ENCODE data around the gene POLE2. TPM values are rescaled to one million over a fixed set of nuclear protein-coding genes. Genes with fewer than 3 reads are reported as not detected.
A peak's percentile ranks its signal among the peaks of the same experiment; 100 is the strongest.

The POLE2 gene
- total RNA-seq, 1 experiment from 2014 or later: 24.5 TPM

GRCh38 chr14:49688701-49689030 lies 652 bp upstream of the POLE2 start:
- no peaks in the 10 kb centered on the region for H3K9me3 ChIP-seq (ENCODE audit: control insufficient read depth in 1 of 2, insufficient read depth in 1 of 2, low read depth in 1 of 2, low read length in 2 of 2)
- BruUV-seq (replicated peaks): no TSS peak
- TF ChIP-seq YY1 (IDR thresholded peaks at IDR 0.05; ENCODE audit: extremely low read depth, insufficient replicate concordance, low read depth, low read length) (no peak), SP1 (IDR thresholded peaks at IDR 0.05; ENCODE audit: low read depth) (no peak)
- no peaks in the 10 kb centered on the region for H3K27me3 ChIP-seq (ENCODE audit: insufficient read depth, low read length)
- H3K36me3 ChIP-seq (ENCODE audit: control insufficient read depth in 1 of 2, insufficient read depth in 2 of 2, low read length in 2 of 2): peaks cover 0 to 3% of the 10 kb centered on the region in 2 experiments; a peak in 1 of 4 replicates
- no peak overlapping the region for H3K27ac ChIP-seq (ENCODE audit: low read depth, low read length)
- ATAC-seq (no peak), DNase-seq (ENCODE audit: low read depth, low spot score) (no peak)
- POLR2A ChIA-PET: no interaction called here
- H3K4me2 ChIP-seq (ENCODE audit: low read length): peak overlapping the region; percentile 96
- intact Hi-C loops (cut with micrococcal nuclease): loop anchor here (5.0 kb wide), 1 partner anchor 79 kb away; the partner anchor contains the start of gene KLHDC2
- H3K4me3 ChIP-seq (replicated peaks in 1 of 2; ENCODE audit: low read depth in 1 of 2, low read length in 2 of 2): no peak overlapping the region
- H3K4me1 ChIP-seq (ENCODE audit: control insufficient read depth in 1 of 2, insufficient read depth in 2 of 2, low read length in 2 of 2): peaks cover 10 to 42% of the 10 kb centered on the region in 2 experiments
- H2AFZ ChIP-seq (ENCODE audit: low read depth, low read length, poor library complexity, severe bottlenecking): peak overlapping the region; percentile 67
- no peaks in the 10 kb centered on the region for H4K20me1 ChIP-seq (ENCODE audit: insufficient read depth)
- CTCF ChIA-PET: no interaction called here
- peaks cover 41% of the 10 kb centered on the region for H3K79me2 ChIP-seq (ENCODE audit: insufficient read depth, low read length)
- peak overlapping the region; percentile 74; the same call in 1 of the 2 replicates for H3K9ac ChIP-seq (ENCODE audit: low read length)
- RAD21 ChIA-PET (ENCODE audit: low non-redundant PET in 1 of 2, low total read pairs in 2 of 2, uncharacterized antibody in 2 of 2, unreplicated experiment in 2 of 2): no interaction called here
- no peaks in the 10 kb centered on the region for H3K9me2 ChIP-seq (ENCODE audit: insufficient read depth)

- ChIA-PET POLR2A (no interaction called here), CTCF (no interaction called here), RAD21 (ENCODE audit: low non-redundant PET in 1 of 2, low total read pairs in 2 of 2, uncharacterized antibody in 2 of 2, unreplicated experiment in 2 of 2) (no interaction called here)
- peaks cover 10 to 28% of the 10 kb centered on the region in 2 experiments for H3K4me1 ChIP-seq (ENCODE audit: control insufficient read depth in 1 of 2, insufficient read depth in 2 of 2, low read length in 2 of 2)
- no peak overlapping the region for H2AFZ ChIP-seq (ENCODE audit: low read depth, low read length, poor library complexity, severe bottlenecking)
- no peak for ATAC-seq
- peak overlapping the region; percentile 96; the same call in 1 of the 2 replicates for H3K4me2 ChIP-seq (ENCODE audit: low read length)
- no peak overlapping the region for H3K27ac ChIP-seq (ENCODE audit: low read depth, low read length)
- H3K27me3 ChIP-seq (ENCODE audit: insufficient read depth, low read length): no peaks in the 10 kb centered on the region
- H3K9me3 ChIP-seq (ENCODE audit: control insufficient read depth in 1 of 2, insufficient read depth in 1 of 2, low read depth in 1 of 2, low read length in 2 of 2): no peaks in the 10 kb centered on the region
- H3K4me3 ChIP-seq (replicated peaks in 1 of 2; ENCODE audit: low read depth in 1 of 2, low read length in 2 of 2): peak overlapping the region in 1 of 2 experiments; percentile 76; a peak in 3 of 4 replicates
- intact Hi-C loops (cut with micrococcal nuclease): loop anchor here (5.0 kb wide), 1 partner anchor 81 kb away; the partner anchor contains the start of gene KLHDC2
- DNase-seq (ENCODE audit: low read depth, low spot score): no peak
- peaks cover 52% of the 10 kb centered on the region for H3K79me2 ChIP-seq (ENCODE audit: insufficient read depth, low read length)
- no peak overlapping the region for H3K9ac ChIP-seq (ENCODE audit: low read length)
- H3K9me2 ChIP-seq (ENCODE audit: insufficient read depth): no peaks in the 10 kb centered on the region
- peaks cover 4 to 16% of the 10 kb centered on the region in 2 experiments; a peak in 1 of 4 replicates for H3K36me3 ChIP-seq (ENCODE audit: control insufficient read depth in 1 of 2, insufficient read depth in 2 of 2, low read length in 2 of 2)
- no peaks in the 10 kb centered on the region for H4K20me1 ChIP-seq (ENCODE audit: insufficient read depth)
- no peak for TF ChIP-seq ELF1 (IDR thresholded peaks at IDR 0.05; ENCODE audit: borderline replicate concordance, low read depth)
- no peak for TF ChIP-seq CTCF (IDR thresholded peaks at IDR 0.05 in 2 of 3, conservative IDR thresholded peaks at IDR 0.05 in 1 of 3; ENCODE audit: borderline replicate concordance in 1 of 3, insufficient read depth in 1 of 3, low read depth in 2 of 3, low read length in 2 of 3)
- no peak for TF ChIP-seq RAD21 (IDR thresholded peaks at IDR 0.05; ENCODE audit: low read depth)
- TF ChIP-seq EZH2 (IDR thresholded peaks at IDR 0.05): no peak
- TF ChIP-seq CEBPB (IDR thresholded peaks at IDR 0.05; ENCODE audit: low read depth): no peak
- no TSS peak for BruUV-seq (replicated peaks)
Measured at GRCh38 chr14:49686425-49686824, 1.6 kb downstream of the POLE2 start.
